ENCODE measurements around the gene FMR1NB. TPM values are rescaled to one million over a fixed set of nuclear protein-coding genes. Genes with fewer than 3 reads are reported as not detected.

FMR1NB gene
- total RNA-seq, 2 donors from 2014 or later: 0.30 TPM; not detected in 1

DNA sequence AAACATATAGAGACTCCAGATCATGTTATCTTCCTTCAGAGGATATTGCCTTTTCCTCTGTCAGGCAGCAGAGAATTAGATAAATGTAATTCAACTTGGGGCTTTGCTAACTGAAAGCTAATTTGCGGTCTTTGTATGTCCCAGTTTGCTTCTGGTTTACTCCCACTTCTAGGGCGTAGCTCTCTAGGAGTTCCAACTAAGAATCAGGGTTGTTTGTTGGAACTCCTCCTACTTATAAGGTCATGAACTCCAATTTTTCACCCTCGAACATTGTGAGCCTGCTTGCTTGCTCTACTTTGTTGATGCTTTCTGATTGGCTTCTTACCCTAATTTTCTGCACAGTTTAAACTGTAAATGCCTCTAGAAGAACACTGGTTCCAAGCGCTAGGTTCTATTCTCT lies 66.1 kb downstream of the FMR1NB start:
- H3K27ac Mint-ChIP-seq: no peak overlapping the region
- DNase-seq (ENCODE audit: low spot score in 2 of 2): no peak
- H3K9me3 Mint-ChIP-seq: no peaks in the 10 kb centered on the region
- ATAC-seq: no peak
- H3K36me3 Mint-ChIP-seq: no peaks in the 10 kb centered on the region

DNA sequence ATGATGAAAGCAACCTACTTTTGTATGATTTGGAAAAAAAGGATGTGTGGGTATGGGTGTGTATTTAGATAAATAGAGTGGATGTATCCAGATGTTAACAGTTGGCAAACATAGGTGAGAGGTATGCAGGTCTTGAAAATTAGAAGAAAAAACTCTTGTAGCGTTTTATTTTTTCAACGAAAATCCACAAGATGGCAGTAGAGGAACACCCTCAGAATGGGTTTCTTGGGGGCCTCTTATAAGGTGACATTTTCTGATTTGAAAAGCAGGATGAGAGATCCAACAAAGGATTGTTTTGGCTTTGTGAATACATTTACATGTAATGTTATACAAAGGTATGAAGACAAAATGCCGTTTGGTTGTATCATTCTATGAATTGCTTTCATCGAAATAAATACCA lies 68.3 kb downstream of the FMR1NB start:
- ATAC-seq (no peak), DNase-seq (ENCODE audit: low spot score in 2 of 2) (no peak)
- Mint-ChIP-seq H3K27ac (no peak overlapping the region), H3K9me3 (no peaks in the 10 kb centered on the region), H3K36me3 (no peaks in the 10 kb centered on the region)

DNA sequence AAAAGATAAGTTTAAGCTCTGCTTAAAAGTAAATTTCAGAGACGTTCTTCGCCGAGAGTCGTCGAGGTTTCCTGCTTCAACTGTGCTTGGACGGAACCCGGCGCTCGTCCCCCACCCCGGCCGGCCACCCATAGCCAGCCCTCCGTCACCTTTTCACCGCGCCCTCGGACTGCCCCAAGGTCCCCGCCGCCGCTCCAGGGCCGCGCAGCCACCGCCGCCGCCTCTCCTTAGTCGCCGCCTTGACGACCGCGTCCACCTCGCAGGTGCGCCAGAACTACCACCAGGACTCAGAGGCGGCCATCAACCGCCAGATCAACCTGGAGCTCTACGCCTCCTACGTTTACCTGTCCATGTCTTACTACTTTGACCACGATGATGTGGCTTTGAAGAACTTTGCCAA lies 70.8 kb downstream of the FMR1NB start:
- no peak for ATAC-seq
- H3K27ac Mint-ChIP-seq: no peak overlapping the region

GRCh38 chrX:148067285-148067684 lies 86.1 kb downstream of the FMR1NB start:
- H3K36me3 Mint-ChIP-seq: peaks cover 5% of the 10 kb centered on the region in 2 donors
- DNase-seq (ENCODE audit: low spot score in 2 of 2): no peak
- H3K27ac Mint-ChIP-seq: no peak overlapping the region
- no peak for ATAC-seq
- H3K9me3 Mint-ChIP-seq: peaks cover 0 to 7% of the 10 kb centered on the region in 2 donors

More for the DNA sequence above, 70.8 kb downstream of the FMR1NB start:
- no peaks in the 10 kb centered on the region for H3K9me3 Mint-ChIP-seq
- DNase-seq (ENCODE audit: low spot score in 2 of 2): no peak
- H3K36me3 Mint-ChIP-seq: no peaks in the 10 kb centered on the region

GRCh38 chrX:148069759-148070503 lies 88.8 kb downstream of the FMR1NB start:
- DNase-seq (ENCODE audit: low spot score in 2 of 2) (no peak), ATAC-seq (no peak)
- H3K9me3 Mint-ChIP-seq: peaks cover 0 to 7% of the 10 kb centered on the region in 2 donors
- H3K27ac Mint-ChIP-seq: no peak overlapping the region
- peaks cover 5% of the 10 kb centered on the region in 2 donors for H3K36me3 Mint-ChIP-seq

- Mint-ChIP-seq H3K27ac (no peak overlapping the region), H3K36me3 (peaks cover 5% of the 10 kb centered on the region in 2 donors), H3K9me3 (peaks cover 0 to 7% of the 10 kb centered on the region in 2 donors)
- ATAC-seq (no peak), DNase-seq (ENCODE audit: low spot score in 2 of 2) (no peak)
Measured at GRCh38 chrX:148070504-148070877, 89.4 kb downstream of the FMR1NB start.

Other genes with a start within 250 kb of the FMR1NB start
- gene FMR1, start 69.4 kb upstream of the FMR1NB start, total RNA-seq: 10 to 100 TPM; 35.7 to 41.9 TPM